OCI-LY3 (cell line): ENCODE measurements around the gene KLRG1.

Source experiments
- H2AFZ ChIP-seq: fragments of 200-600, 300-600 bp; shearing (Covaris generic); 2 replicates; pipeline ENCODE4 v1.6.0; 2014; ENCODE audit warnings: antibody characterized with exemption, low read depth, low read length
- H3K27ac ChIP-seq: fragments of 200-600, 300-600 bp; sonication (generic); 2 replicates; pipeline ENCODE4 v1.5.1; 2014; ENCODE audit warnings: mild to moderate bottlenecking, low read length, moderate library complexity, mixed read lengths
- H3K27me3 ChIP-seq: fragments of 200-600, 300-600 bp; sonication (generic); 2 replicates; pipeline ENCODE4 v1.6.1; 2014; ENCODE audit warnings: low read depth, low read length, mixed read lengths
- H3K36me3 ChIP-seq: fragments of 200-600, 300-600 bp; sonication (generic); replicated peaks from 2 replicates; pipeline ENCODE3; 2014; ENCODE audit warnings: low read depth, low read length, mixed read lengths
- H3K4me1 ChIP-seq: fragments of 300-600, 200-600 bp; sonication (generic); 2 replicates; pipeline ENCODE4 v1.6.1; 2014; ENCODE audit warnings: low read length, mixed read lengths
- H3K4me2 ChIP-seq: fragments of 200-600, 300-600 bp; sonication (generic); 2 replicates; pipeline ENCODE4 v1.6.1; 2014; ENCODE audit warnings: low read length, mixed read lengths
- H3K4me3 ChIP-seq: fragments of 300-600, 200-600 bp; sonication (generic); 2 replicates; pipeline ENCODE4 v1.5.1; 2014; ENCODE audit warnings: antibody characterized with exemption, mild to moderate bottlenecking, low read length, moderate library complexity
- H3K79me2 ChIP-seq: fragments of 300-600, 200-600 bp; shearing (Covaris generic); 2 replicates; pipeline ENCODE4 v1.6.1; 2014; ENCODE audit warnings: mild to moderate bottlenecking, low read length, mixed read lengths
- H3K9ac ChIP-seq: fragments of 300-600, 200-600 bp; shearing (Covaris generic); 2 replicates; pipeline ENCODE4 v1.6.0; 2014; ENCODE audit warnings: mild to moderate bottlenecking, low read length, moderate library complexity
- H3K9me3 ChIP-seq: fragments of 200-600, 300-600 bp; shearing (Covaris generic); 2 replicates; pipeline ENCODE4 v1.6.1; 2014; ENCODE audit warnings: low read length, mixed read lengths; ENCODE audit not compliant: insufficient read depth
- H4K20me1 ChIP-seq: fragments of 200-600, 300-600 bp; sonication (generic); 2 replicates; pipeline ENCODE4 v1.6.1; 2016; ENCODE audit warnings: low read length, mixed read lengths; ENCODE audit not compliant: insufficient read depth
- EZH2phosphoT487 ChIP-seq: fragments of 200-600 bp; shearing (Covaris generic); IDR thresholded peaks from 2 replicates; pipeline ENCODE4 v1.6.1; 2018; ENCODE audit warnings: antibody characterized with exemption, mixed run types, low read depth
- TF ChIP-seq, protein P1 (sequence below): fragments of 200-600, 300-600 bp; sonication (generic); IDR thresholded peaks from 2 replicates; pipeline ENCODE4 v1.5.1; 2014; ENCODE audit warnings: antibody characterized with exemption, low read length, low read depth

KLRG1 gene

DNA sequence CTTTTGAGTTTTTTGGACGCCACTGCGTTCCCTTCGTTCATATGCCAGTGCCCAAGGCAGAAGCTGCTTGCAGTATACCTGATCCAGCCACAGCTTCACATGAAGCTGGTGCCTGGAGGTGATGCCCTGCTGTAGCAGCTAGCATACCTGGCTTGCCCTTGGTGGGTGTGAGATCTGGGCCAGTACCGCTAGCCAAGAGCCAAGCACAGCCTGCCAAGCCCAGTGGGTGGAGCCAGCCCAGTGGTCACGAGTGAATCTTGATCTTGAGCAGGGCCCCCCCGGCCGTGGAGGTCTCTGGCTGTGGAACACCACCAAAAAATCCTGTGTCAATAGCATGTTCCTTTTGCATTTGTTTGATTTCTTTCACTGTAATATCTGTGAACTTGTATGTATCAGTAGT is 32.6 kb upstream of the KLRG1 start:
- H4K20me1 ChIP-seq, result no peaks in the 10 kb centered on the region
- peaks cover 7% of the 10 kb centered on the region; the same call in 1 of the 2 replicates for H3K9me3 ChIP-seq
- no peak overlapping the region for H3K4me2 ChIP-seq
- no peak overlapping the region for H2AFZ ChIP-seq
- H3K4me1 ChIP-seq, result peaks cover 3% of the 10 kb centered on the region; the same call in 1 of the 2 replicates
- H3K36me3 ChIP-seq, result peaks cover 27% of the 10 kb centered on the region
- H3K27ac ChIP-seq, result no peak overlapping the region
- no peaks in the 10 kb centered on the region for H3K27me3 ChIP-seq
- no peak overlapping the region for H3K4me3 ChIP-seq
- H3K9ac ChIP-seq, result no peak overlapping the region
- TF ChIP-seq, protein P1, sequence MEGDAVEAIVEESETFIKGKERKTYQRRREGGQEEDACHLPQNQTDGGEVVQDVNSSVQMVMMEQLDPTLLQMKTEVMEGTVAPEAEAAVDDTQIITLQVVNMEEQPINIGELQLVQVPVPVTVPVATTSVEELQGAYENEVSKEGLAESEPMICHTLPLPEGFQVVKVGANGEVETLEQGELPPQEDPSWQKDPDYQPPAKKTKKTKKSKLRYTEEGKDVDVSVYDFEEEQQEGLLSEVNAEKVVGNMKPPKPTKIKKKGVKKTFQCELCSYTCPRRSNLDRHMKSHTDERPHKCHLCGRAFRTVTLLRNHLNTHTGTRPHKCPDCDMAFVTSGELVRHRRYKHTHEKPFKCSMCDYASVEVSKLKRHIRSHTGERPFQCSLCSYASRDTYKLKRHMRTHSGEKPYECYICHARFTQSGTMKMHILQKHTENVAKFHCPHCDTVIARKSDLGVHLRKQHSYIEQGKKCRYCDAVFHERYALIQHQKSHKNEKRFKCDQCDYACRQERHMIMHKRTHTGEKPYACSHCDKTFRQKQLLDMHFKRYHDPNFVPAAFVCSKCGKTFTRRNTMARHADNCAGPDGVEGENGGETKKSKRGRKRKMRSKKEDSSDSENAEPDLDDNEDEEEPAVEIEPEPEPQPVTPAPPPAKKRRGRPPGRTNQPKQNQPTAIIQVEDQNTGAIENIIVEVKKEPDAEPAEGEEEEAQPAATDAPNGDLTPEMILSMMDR, result no peak
- TF ChIP-seq EZH2phosphoT487, result no peak
- H3K79me2 ChIP-seq, result no peaks in the 10 kb centered on the region

- no peaks in the 10 kb centered on the region for H3K79me2 ChIP-seq
- no peak overlapping the region for H3K27ac ChIP-seq
- H3K9ac ChIP-seq, result no peak overlapping the region
- no peaks in the 10 kb centered on the region for H4K20me1 ChIP-seq
- H3K36me3 ChIP-seq, result peaks cover 27% of the 10 kb centered on the region
- TF ChIP-seq, protein P1, result no peak
- no peak for TF ChIP-seq EZH2phosphoT487
- H3K4me1 ChIP-seq, result no peaks in the 10 kb centered on the region
- H3K27me3 ChIP-seq, result no peaks in the 10 kb centered on the region
- peaks cover 6% of the 10 kb centered on the region; the same call in 1 of the 2 replicates for H3K9me3 ChIP-seq
- H2AFZ ChIP-seq, result no peak overlapping the region
- no peak overlapping the region for H3K4me2 ChIP-seq
- H3K4me3 ChIP-seq, result no peak overlapping the region
These were observed 31.8 kb upstream of the KLRG1 start for GRCh38 chr12:8957561-8957960.

DNA sequence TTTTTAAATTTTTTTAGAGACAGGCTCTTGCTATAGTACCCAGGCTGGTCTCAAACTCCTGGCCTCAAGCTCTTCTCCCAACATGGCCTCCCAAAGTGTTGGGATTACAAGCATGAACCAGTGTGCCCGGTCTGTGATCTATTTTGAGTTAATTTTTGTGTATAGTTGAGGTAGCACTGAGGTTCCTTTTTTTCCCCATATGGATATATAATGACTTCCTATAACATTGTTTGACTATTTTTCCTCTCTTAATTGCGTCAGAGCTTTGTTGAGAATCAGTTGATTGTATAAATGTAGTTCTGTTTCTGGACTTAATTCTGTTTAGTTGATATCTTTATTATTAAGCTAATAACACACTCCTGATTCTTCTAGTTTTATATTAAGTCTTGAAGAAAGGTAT is 31.3 kb upstream of the KLRG1 start:
- Histone ChIP-seq H3K4me1 (no peaks in the 10 kb centered on the region), H3K9me3 (peaks cover 1% of the 10 kb centered on the region; the same call in 1 of the 2 replicates), H4K20me1 (no peaks in the 10 kb centered on the region), H3K79me2 (no peaks in the 10 kb centered on the region), H3K27me3 (no peaks in the 10 kb centered on the region), H3K27ac (no peak overlapping the region), H3K36me3 (peaks cover 25% of the 10 kb centered on the region), H3K4me3 (no peak overlapping the region), H3K4me2 (no peak overlapping the region), H3K9ac (no peak overlapping the region), H2AFZ (no peak overlapping the region)
- no peak for TF ChIP-seq EZH2phosphoT487
- TF ChIP-seq, protein P1, result no peak

DNA sequence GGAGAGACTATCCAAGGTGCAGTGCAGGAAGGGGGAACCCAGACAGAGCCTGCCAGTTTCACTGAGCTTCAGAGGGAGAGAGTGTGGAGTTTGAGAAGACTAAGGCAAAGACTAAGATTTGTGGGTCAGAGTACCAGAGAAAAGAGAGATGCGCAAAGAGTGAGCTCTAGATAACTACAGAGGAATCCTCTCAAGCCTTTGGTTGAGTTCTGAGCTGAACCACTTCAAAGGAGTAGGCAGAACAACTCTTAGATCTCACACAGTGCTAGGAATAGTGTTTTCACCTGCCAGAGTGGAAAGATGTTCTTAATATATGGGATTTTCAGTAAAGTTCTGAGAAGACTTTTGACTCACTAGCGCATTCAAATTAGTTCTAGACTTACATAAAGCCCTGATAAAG is 29.2 kb upstream of the KLRG1 start:
- Histone ChIP-seq H3K79me2 (no peaks in the 10 kb centered on the region), H3K4me2 (no peak overlapping the region), H3K27ac (no peak overlapping the region), H3K4me1 (no peaks in the 10 kb centered on the region), H3K9ac (no peak overlapping the region), H3K36me3 (peaks cover 10% of the 10 kb centered on the region), H3K9me3 (no peaks in the 10 kb centered on the region), H3K27me3 (no peaks in the 10 kb centered on the region), H3K4me3 (no peak overlapping the region), H2AFZ (no peak overlapping the region), H4K20me1 (no peaks in the 10 kb centered on the region)
- TF ChIP-seq, protein P1, result no peak
- TF ChIP-seq EZH2phosphoT487, result no peak
